ENCODE results near the gene SHANK1.

Gene SHANK1

GRCh38 chr19:50721441-50722137 lies 2.0 kb upstream of the SHANK1 start:
- no peak overlapping the region for H3K4me3 ChIP-seq (ENCODE audit: low read depth in 1 of 2, low read length in 2 of 2)
- peaks cover 10 to 16% of the 10 kb centered on the region in 2 donors for H3K4me1 ChIP-seq (ENCODE audit: control insufficient read depth in 1 of 2, insufficient read depth in 2 of 2, low read length in 2 of 2)
- H3K9me3 ChIP-seq (ENCODE audit: control insufficient read depth in 1 of 2, low read length in 2 of 2), result no peaks in the 10 kb centered on the region
- H3K9ac ChIP-seq (ENCODE audit: low read depth in 1 of 2, low read length in 2 of 2), result no peak overlapping the region
- H3K27ac ChIP-seq (ENCODE audit: low read depth, low read length), result no peak overlapping the region
- H3K27me3 ChIP-seq (ENCODE audit: control insufficient read depth in 1 of 2, insufficient read depth in 2 of 2, low read length in 2 of 2), result peaks cover 43 to 44% of the 10 kb centered on the region in 2 donors
- H3K36me3 ChIP-seq (ENCODE audit: control insufficient read depth in 1 of 2, insufficient read depth in 2 of 2, low read length in 2 of 2), result no peaks in the 10 kb centered on the region

- Histone ChIP-seq H3K9ac (ENCODE audit: low read depth in 1 of 2, low read length in 2 of 2) (no peak overlapping the region), H3K4me3 (ENCODE audit: low read depth in 1 of 2, low read length in 2 of 2) (no peak overlapping the region), H3K27ac (ENCODE audit: low read depth, low read length) (no peak overlapping the region), H3K36me3 (ENCODE audit: control insufficient read depth in 1 of 2, insufficient read depth in 2 of 2, low read length in 2 of 2) (no peaks in the 10 kb centered on the region), H3K9me3 (ENCODE audit: control insufficient read depth in 1 of 2, low read length in 2 of 2) (no peaks in the 10 kb centered on the region), H3K27me3 (ENCODE audit: control insufficient read depth in 1 of 2, insufficient read depth in 2 of 2, low read length in 2 of 2) (peaks cover 43 to 44% of the 10 kb centered on the region in 2 donors), H3K4me1 (ENCODE audit: control insufficient read depth in 1 of 2, insufficient read depth in 2 of 2, low read length in 2 of 2) (peaks cover 10 to 16% of the 10 kb centered on the region in 2 donors)
Measured at GRCh38 chr19:50720921-50721381, 1.3 kb upstream of the SHANK1 start.

- H3K27me3 ChIP-seq (ENCODE audit: control insufficient read depth in 1 of 2, insufficient read depth in 2 of 2, low read length in 2 of 2), result peaks cover 41 to 44% of the 10 kb centered on the region in 2 donors
Measured at GRCh38 chr19:50720181-50720920, 749 bp upstream of the SHANK1 start.

GRCh38 chr19:50719119-50719435 lies 525 bp downstream of the SHANK1 start:
- no peaks in the 10 kb centered on the region for H3K4me1 ChIP-seq (ENCODE audit: control insufficient read depth in 1 of 2, insufficient read depth in 2 of 2, low read length in 2 of 2)
- H3K27me3 ChIP-seq (ENCODE audit: control insufficient read depth in 1 of 2, insufficient read depth in 2 of 2, low read length in 2 of 2), result peaks cover 41 to 44% of the 10 kb centered on the region in 2 donors
- no peak overlapping the region for H3K27ac ChIP-seq (ENCODE audit: low read depth, low read length)
- no peaks in the 10 kb centered on the region for H3K36me3 ChIP-seq (ENCODE audit: control insufficient read depth in 1 of 2, insufficient read depth in 2 of 2, low read length in 2 of 2)
- H3K9me3 ChIP-seq (ENCODE audit: control insufficient read depth in 1 of 2, low read length in 2 of 2), result no peaks in the 10 kb centered on the region
- H3K4me3 ChIP-seq (ENCODE audit: low read depth in 1 of 2, low read length in 2 of 2), result no peak overlapping the region
- no peak overlapping the region for H3K9ac ChIP-seq (ENCODE audit: low read depth in 1 of 2, low read length in 2 of 2)

More at GRCh38 chr19:50720181-50720920, 749 bp upstream of the SHANK1 start:
- Histone ChIP-seq H3K36me3 (ENCODE audit: control insufficient read depth in 1 of 2, insufficient read depth in 2 of 2, low read length in 2 of 2) (no peaks in the 10 kb centered on the region), H3K9ac (ENCODE audit: low read depth in 1 of 2, low read length in 2 of 2) (no peak overlapping the region), H3K27ac (ENCODE audit: low read depth, low read length) (no peak overlapping the region), H3K4me3 (ENCODE audit: low read depth in 1 of 2, low read length in 2 of 2) (no peak overlapping the region), H3K4me1 (ENCODE audit: control insufficient read depth in 1 of 2, insufficient read depth in 2 of 2, low read length in 2 of 2) (peaks cover 5 to 11% of the 10 kb centered on the region in 2 donors), H3K9me3 (ENCODE audit: control insufficient read depth in 1 of 2, low read length in 2 of 2) (no peaks in the 10 kb centered on the region)

- peaks cover 39 to 41% of the 10 kb centered on the region in 2 donors for H3K27me3 ChIP-seq (ENCODE audit: control insufficient read depth in 1 of 2, insufficient read depth in 2 of 2, low read length in 2 of 2)
- H3K4me3 ChIP-seq (ENCODE audit: low read depth in 1 of 2, low read length in 2 of 2), result no peak overlapping the region
Measured at GRCh38 chr19:50718255-50719118, 1.1 kb downstream of the SHANK1 start.

GRCh38 chr19:50717891-50718254 lies 1.7 kb downstream of the SHANK1 start:
- no peak overlapping the region for H3K27ac ChIP-seq (ENCODE audit: low read depth, low read length)
- no peaks in the 10 kb centered on the region for H3K9me3 ChIP-seq (ENCODE audit: control insufficient read depth in 1 of 2, low read length in 2 of 2)

More at GRCh38 chr19:50718255-50719118, 1.1 kb downstream of the SHANK1 start:
- Histone ChIP-seq H3K4me1 (ENCODE audit: control insufficient read depth in 1 of 2, insufficient read depth in 2 of 2, low read length in 2 of 2) (no peaks in the 10 kb centered on the region), H3K9ac (ENCODE audit: low read depth in 1 of 2, low read length in 2 of 2) (no peak overlapping the region), H3K36me3 (ENCODE audit: control insufficient read depth in 1 of 2, insufficient read depth in 2 of 2, low read length in 2 of 2) (no peaks in the 10 kb centered on the region), H3K9me3 (ENCODE audit: control insufficient read depth in 1 of 2, low read length in 2 of 2) (no peaks in the 10 kb centered on the region), H3K27ac (ENCODE audit: low read depth, low read length) (no peak overlapping the region)

GRCh38 chr19:50717026-50717723 lies 2.4 kb downstream of the SHANK1 start:
- Histone ChIP-seq H3K27ac (ENCODE audit: low read depth, low read length) (no peak overlapping the region), H3K4me3 (ENCODE audit: low read depth in 1 of 2, low read length in 2 of 2) (no peak overlapping the region), H3K27me3 (ENCODE audit: control insufficient read depth in 1 of 2, insufficient read depth in 2 of 2, low read length in 2 of 2) (peaks cover 30 to 35% of the 10 kb centered on the region in 2 donors)

More at GRCh38 chr19:50717891-50718254, 1.7 kb downstream of the SHANK1 start:
- Histone ChIP-seq H3K4me3 (ENCODE audit: low read depth in 1 of 2, low read length in 2 of 2) (no peak overlapping the region), H3K9ac (ENCODE audit: low read depth in 1 of 2, low read length in 2 of 2) (no peak overlapping the region), H3K27me3 (ENCODE audit: control insufficient read depth in 1 of 2, insufficient read depth in 2 of 2, low read length in 2 of 2) (peaks cover 34 to 41% of the 10 kb centered on the region in 2 donors), H3K4me1 (ENCODE audit: control insufficient read depth in 1 of 2, insufficient read depth in 2 of 2, low read length in 2 of 2) (no peaks in the 10 kb centered on the region), H3K36me3 (ENCODE audit: control insufficient read depth in 1 of 2, insufficient read depth in 2 of 2, low read length in 2 of 2) (no peaks in the 10 kb centered on the region)

GRCh38 chr19:50716178-50717025 lies 3.2 kb downstream of the SHANK1 start:
- Histone ChIP-seq H3K27me3 (ENCODE audit: control insufficient read depth in 1 of 2, insufficient read depth in 2 of 2, low read length in 2 of 2) (peaks cover 23 to 28% of the 10 kb centered on the region in 2 donors), H3K9ac (ENCODE audit: low read depth in 1 of 2, low read length in 2 of 2) (no peak overlapping the region), H3K36me3 (ENCODE audit: control insufficient read depth in 1 of 2, insufficient read depth in 2 of 2, low read length in 2 of 2) (no peaks in the 10 kb centered on the region), H3K4me1 (ENCODE audit: control insufficient read depth in 1 of 2, insufficient read depth in 2 of 2, low read length in 2 of 2) (no peaks in the 10 kb centered on the region), H3K9me3 (ENCODE audit: control insufficient read depth in 1 of 2, low read length in 2 of 2) (no peaks in the 10 kb centered on the region), H3K27ac (ENCODE audit: low read depth, low read length) (no peak overlapping the region), H3K4me3 (ENCODE audit: low read depth in 1 of 2, low read length in 2 of 2) (no peak overlapping the region)

More at GRCh38 chr19:50717026-50717723, 2.4 kb downstream of the SHANK1 start:
- H3K9me3 ChIP-seq (ENCODE audit: control insufficient read depth in 1 of 2, low read length in 2 of 2), result no peaks in the 10 kb centered on the region
- H3K9ac ChIP-seq (ENCODE audit: low read depth in 1 of 2, low read length in 2 of 2), result no peak overlapping the region
- no peaks in the 10 kb centered on the region for H3K4me1 ChIP-seq (ENCODE audit: control insufficient read depth in 1 of 2, insufficient read depth in 2 of 2, low read length in 2 of 2)
- H3K36me3 ChIP-seq (ENCODE audit: control insufficient read depth in 1 of 2, insufficient read depth in 2 of 2, low read length in 2 of 2), result no peaks in the 10 kb centered on the region

Measured in duodenal mucosa (tissue), 2 donors.